ENCODE results near the gene BBS9.

DNA sequence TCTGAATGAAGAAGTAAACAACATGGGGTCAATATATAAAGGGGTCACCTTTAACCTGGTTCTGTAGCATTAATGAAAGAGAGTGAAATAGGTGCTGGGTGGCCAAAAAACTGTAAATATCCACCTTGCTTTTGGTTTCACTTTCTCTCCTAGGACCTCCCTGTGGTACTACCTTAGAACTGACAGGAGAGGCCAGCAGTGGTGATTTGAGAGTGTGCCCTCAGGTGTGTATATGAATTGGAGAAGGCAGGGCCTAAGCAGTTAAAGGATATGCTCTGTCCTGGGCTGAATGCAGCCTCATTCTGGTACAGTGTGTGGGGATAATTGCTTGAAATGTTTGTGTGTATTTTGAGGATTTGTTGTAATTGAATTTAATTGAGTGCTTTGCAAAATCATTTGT lies 62.0 kb downstream of the BBS9 start:
- TF ChIP-seq POLR2AphosphoS5 (IDR thresholded peaks at IDR 0.05; ENCODE audit: insufficient read depth in 1 of 2, low read depth in 1 of 2) (no peak), CTCF (IDR thresholded peaks at IDR 0.05) (no peak), POLR2A (IDR thresholded peaks at IDR 0.05) (no peak)
